HG03442 (cell line): ENCODE results near the gene PTPRM.
"Not testable (repeated sequence)": the region's sequence is repeated elsewhere in the genome, so short reads cannot be mapped to it uniquely, and the experiment has no call there.

ENCODE experiments used
- ATAC-seq: cut with Tn5 transposase; IDR thresholded peaks from one replicate; pipeline ENCODE4 v1.9.1; 2021; ENCODE audit warnings: mild to moderate bottlenecking, moderate library complexity; ENCODE audit not compliant: unreplicated experiment

PTPRM gene

DNA sequence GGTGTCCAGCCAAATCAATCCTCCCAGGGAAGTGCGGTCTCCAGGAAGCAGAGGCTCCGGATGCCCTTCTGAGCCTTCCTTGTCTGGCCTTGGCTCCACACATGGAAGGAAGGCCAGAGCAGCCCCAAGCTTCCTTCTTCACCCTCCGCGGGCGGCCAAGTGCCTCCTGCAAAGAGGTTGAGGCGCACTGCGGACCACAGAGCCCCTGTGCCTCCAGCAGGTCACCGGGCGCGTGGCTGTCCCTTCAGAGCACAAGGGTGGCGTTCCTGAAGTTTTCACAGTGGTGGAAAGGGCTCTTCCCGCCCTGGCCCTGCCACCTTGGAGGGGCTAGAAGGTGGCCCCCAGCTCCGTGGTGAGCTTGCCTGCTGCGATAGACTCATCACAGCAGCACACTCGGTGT is 866.2 kb downstream of the PTPRM start:
- ATAC-seq: no peak

DNA sequence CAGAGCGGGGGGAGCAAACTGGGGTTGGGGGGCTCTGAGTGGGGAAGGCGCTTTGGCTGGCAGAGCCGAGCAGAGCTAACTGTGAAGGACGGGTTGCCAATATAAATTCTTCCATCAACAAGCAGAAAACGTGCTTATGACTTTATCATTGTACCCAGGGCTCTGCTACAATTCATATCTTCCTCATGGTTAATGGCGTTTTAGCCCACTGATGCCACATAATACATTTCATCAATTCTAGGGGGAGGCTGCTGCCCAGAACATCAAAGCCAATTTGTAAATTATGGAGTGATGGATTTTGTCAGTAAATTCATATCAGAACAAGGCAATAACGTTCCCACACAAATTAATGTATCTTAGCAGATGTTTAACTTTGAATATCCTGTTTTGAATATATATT is 866.7 kb downstream of the PTPRM start:
- ATAC-seq: no peak

DNA sequence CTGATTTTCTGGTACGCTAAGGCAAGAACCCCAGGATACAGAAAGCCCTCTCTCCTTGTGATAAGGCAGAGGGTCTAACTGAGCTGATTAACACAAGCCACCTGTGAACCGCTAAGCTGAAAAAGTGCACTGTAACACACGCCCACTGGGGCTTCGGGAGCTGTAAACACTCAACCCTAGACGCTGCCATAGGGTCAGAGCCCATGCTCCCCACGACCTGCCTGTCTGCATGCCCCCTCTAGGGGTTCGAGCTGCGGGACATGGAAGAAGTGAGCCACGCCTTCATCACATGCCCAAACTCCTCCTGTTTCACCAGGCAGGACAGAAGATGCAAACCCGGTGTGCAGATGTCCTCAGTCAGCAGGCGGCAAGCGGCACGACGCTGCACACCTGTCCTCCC is 868.3 kb downstream of the PTPRM start:
- ATAC-seq: no peak

DNA sequence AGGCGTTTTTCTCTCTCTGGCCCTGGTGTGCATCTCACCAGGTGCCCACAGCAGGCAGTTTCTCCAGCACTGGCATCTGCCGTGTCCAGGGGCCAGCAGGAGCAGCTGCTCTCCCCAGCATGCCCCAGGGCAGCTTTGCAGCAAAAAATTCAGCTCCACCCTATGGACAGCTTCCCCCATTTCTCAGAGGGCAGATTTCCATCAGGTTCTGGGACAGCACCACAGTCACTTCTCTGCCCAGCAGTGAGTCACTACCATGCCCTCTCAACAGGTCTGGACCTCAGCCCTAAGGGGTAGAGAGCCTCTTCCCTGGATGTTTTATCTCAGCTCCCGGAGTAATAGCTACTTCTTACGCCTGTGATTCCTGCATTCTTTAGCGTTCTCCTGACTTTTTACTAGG is 871.9 kb downstream of the PTPRM start:
- ATAC-seq: no peak

DNA sequence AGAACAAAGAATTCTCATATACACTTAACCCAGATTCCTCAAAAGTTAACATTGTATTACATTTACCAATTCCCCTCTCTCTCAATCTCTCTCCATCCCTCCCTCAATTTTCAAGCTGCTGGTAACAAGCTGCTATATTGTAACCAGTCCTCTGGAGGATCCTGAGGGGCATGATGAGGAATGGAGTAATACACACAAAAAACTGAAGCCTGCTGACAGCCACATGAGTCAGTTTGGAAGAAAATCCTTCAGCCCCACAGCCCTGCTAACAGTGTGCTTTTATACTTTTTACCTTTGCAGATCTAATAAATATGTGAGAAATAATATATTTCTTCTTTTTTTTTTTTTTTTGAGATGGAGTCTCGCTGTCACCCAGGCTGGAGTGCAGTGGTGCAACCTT is 876.4 kb downstream of the PTPRM start:
- no peak for ATAC-seq

DNA sequence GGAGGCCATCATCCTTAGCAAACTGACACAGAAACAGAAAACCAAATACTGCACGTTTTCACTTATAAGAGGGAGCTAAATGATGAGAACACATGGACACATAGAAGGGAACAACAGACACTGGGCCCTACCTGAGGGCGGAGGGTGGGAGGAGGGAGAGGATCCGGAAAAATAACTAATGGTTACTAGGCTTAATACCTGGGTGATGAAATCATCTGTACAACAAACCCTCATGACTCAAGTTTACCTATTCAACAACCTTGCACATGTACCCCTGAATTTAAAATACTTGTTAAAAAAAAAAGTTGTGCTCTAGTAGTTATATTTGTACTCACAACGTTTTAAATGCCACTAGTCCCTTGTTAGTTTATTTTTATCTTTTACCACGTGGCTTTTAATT is 879.8 kb downstream of the PTPRM start:
- not testable (repeated sequence) for ATAC-seq

DNA sequence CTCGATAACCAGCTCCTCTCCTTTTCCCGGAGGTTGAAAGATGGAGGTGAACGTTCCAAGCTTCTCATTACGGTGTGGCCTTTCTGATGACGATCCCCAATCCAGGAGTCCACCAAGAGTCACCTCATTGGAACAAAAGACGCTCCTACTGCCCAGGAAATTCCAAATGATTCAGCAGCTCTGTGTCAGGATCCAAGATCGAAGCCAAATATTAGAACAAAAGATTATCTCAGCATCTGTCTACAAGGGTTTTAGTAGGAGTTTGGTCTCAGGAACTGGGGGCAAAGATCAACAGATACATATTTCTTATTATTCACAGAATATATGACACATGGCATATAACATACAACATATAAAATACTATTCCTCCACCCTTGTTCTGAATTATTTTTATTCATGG is 881.0 kb downstream of the PTPRM start:
- no peak for ATAC-seq

DNA sequence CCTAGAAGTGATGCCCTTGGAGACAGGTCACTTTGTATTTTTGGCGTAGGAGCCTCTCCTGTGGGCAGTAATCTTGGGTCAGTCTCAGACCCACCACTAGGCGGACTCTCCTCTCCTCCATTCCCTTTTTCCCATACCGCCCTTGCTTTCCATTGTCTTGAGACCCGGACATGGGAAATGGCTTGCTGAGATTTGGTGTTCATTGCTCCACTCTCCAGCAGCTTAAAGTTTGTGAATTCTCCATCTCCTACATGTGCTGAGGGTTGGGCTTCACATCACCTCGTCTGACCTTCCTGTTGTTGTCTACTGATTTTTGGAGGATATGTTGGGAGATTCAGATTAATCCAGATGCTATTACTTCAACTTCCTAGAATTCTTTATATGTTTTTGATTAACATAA is 882.9 kb downstream of the PTPRM start:
- ATAC-seq: no peak

DNA sequence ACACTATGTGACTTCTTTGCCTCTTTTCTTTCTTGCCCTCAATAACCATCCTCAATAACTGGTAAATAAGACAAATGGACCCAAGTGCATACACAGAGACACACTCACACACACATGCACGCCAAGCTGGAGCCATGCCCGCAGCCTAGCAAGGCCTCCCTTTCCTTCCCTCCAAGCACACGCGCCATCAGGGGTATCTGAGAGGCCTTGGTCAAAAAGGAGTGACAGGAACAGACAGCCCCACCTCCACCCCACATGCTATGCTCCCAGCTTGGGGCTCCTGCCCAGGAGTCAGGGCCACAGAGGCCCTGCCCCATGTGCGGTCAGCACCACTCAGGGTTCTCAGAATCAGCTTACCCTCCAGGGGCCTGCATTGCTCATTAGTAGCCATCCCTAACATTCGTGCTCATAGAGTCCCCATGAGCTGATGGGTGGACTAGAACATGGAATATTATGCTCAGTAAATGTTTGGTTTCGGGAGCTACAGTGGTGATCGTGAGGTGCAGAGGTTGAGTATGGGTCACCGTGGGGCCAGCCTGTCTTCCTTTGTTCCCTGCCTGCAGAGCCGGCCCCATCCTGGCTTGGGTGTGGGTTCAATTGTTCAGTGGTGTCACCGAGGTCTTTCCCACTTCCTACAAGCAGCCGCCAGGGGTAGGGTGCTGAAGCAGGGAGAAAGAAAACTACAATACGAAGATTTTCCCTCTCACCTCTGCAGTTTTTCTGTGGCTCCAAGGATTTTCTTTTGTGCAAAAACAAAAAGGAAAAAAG is 884.0 kb downstream of the PTPRM start:
- no peak for ATAC-seq

DNA sequence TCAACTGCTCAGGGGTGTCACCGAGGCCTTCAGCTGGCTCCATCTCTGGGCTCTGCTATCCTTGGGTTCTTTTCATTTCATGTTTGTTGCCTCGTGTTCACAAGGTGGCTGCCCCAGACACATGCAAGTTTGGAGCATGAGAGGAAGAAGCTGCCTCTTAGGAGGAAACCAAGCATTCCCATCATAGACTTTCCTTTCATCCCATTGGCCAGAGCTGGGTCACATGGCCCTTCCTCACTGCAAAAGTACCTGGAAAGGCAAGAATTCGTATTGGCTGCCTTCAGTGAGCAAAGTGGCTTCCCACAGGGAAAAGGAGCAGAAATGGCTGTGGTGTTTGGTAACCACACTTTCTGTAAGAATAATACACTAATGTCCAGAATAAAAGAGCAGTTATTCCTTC is 886.4 kb downstream of the PTPRM start:
- no peak for ATAC-seq

DNA sequence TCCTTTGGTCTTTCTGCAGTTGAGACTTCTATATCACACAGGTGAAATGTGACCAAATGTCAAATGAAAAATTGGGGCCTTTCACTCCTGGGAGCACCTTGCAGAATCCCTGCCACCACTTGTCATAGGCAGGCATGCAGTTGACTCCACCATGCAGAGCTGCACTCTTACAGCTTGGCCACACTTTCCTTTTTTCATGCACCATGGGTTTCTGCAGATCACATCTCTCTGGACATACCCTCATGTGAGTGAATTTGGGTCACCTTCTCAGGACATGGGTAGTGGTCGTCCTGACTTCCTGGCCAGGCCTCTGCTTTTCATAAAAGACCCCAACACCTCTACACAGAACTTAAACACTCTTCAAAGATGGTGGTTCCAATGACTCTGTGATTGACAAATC is 887.0 kb downstream of the PTPRM start:
- ATAC-seq: no peak

DNA sequence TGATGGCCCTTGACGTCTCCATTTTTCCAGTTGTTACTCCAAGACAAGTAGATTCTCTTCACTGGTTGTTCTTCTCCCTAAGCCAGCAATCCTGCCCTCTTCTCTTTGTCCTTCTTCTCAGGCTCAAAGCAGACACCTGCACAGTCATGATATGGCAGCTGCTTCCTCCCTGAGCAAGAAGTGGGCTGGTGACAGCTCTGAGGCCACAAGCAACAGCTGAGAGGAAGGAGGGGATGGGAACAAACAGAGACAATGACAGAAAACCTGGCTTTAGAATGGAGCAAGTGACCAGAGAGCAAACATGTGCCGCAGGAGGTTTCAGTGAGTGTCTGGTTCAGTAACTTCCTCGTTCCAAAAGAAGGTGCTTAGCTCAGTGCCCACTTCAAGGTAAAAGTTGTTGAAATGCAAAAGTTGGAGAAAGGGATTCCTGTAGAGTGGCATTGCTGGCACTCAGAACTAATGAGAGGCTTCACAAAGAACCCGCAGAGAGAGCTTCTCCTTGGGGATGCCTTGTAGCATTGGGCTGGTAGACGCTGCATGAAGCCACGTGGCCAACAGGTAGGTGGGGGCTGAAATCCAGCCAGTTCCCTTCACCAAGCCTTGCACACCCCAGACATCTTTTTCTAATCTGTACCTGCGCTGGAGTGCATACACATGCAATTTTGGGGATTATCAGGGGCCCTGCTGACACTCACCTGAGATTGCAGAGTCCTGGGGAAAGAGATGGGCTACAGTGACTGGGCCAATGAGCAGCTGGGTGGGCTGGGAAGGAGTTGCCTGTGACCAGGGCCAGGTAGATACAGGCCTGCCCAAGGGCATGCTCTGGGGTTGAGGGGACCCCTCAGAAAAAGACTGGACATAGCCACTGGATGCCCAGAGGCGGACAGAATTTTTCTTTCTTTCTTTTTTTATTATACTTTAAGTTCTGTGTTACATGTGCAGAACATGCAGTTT is 888.8 kb downstream of the PTPRM start:
- ATAC-seq: no peak
